Spinal cord (tissue), 10 donors: Measurements from ENCODE around the gene USP17L5. TPM values are rescaled to one million over a fixed set of nuclear protein-coding genes. Genes with fewer than 3 reads are reported as not detected.
"Not testable (repeated sequence)": the region's sequence is repeated elsewhere in the genome, so short reads cannot be mapped to it uniquely, and the experiment has no call there.

Experiments used
- DNase-seq, 6 donors: peaks; one replicate each; pipeline versions ENCODE4 v3.0.0 to v3.0.0-alpha.2; 2013 to 2015; ENCODE audit warnings: low spot score in 6 of 6, low read depth in 4 of 6
- H3K27ac ChIP-seq: one replicate; pipeline ENCODE4 v1.5.1; 2013; ENCODE audit warnings: low read depth, low read length, control low read depth
- H3K27me3 ChIP-seq: one replicate; pipeline ENCODE4 v1.6.1; 2013; ENCODE audit warnings: low read length; ENCODE audit not compliant: control insufficient read depth, insufficient read depth
- H3K36me3 ChIP-seq: one replicate; pipeline ENCODE4 v1.6.1; 2013; ENCODE audit warnings: low read length; ENCODE audit not compliant: control insufficient read depth, insufficient read depth
- H3K4me1 ChIP-seq: one replicate; pipeline ENCODE4 v1.6.1; 2013; ENCODE audit warnings: low read length; ENCODE audit not compliant: control insufficient read depth, insufficient read depth
- H3K4me3 ChIP-seq: one replicate; pipeline ENCODE4 v1.5.1; 2013; ENCODE audit warnings: low read depth, low read length, control low read depth
- H3K9me3 ChIP-seq: one replicate; pipeline ENCODE4 v1.6.1; 2013; ENCODE audit warnings: low read length; ENCODE audit not compliant: control insufficient read depth, insufficient read depth
- WGBS: methylation state at CpG from one replicate; pipeline ENCODE4 v1.1.5; 2013; ENCODE audit warnings: missing lambda C conversion rate; ENCODE audit not compliant: insufficient coverage; 5-methylcytosine and 5-hydroxymethylcytosine counted together
- polyA plus RNA-seq, 2 donors: library from polyadenylated mRNA; unstranded; fragments of 120-200 nt; gene quantifications; one replicate each; pipeline ENCODE4 v1.2.1, GENCODE V29; 2013; ENCODE audit not compliant: insufficient read length in 2 of 2
- total RNA-seq, 2 donors: library from RNA; depleted of rRNA in 1 of 2; stranded (reverse); fragments of 120-200 nt in 1 of 2; fragments of >200 nt in 1 of 2; gene quantifications; one replicate each; pipeline versions ENCODE4 v1.2.3 to v1.2.4, GENCODE V29; 2013 to 2014
- donor health status: healthy.

USP17L5 gene
- total and polyA plus RNA-seq, 4 donors: not detected

- H3K4me3 ChIP-seq, DNase-seq, H3K27ac ChIP-seq, H3K9me3 ChIP-seq, H3K27me3 ChIP-seq, H3K36me3 ChIP-seq, H3K4me1 ChIP-seq: not testable (repeated sequence)
- no CpG with 5 or more reads among the region's 15 CpGs for WGBS
These were observed 23.6 kb downstream of the USP17L5 start, which contains the start of gene USP17L30 for GRCh38 chr4:9362829-9363228. Gene USP17L30, plus strand, starts transcription at chr4:9363129. Its CDS starts 0 bp downstream, at chr4:9363129.

GRCh38 chr4:9379881-9380280 is 40.7 kb downstream of the USP17L5 start:
- 100% methylated on average over 1 of the region's 1 CpG for WGBS
- DNase-seq, H3K36me3 ChIP-seq, H3K27ac ChIP-seq, H3K4me1 ChIP-seq, H3K9me3 ChIP-seq, H3K4me3 ChIP-seq, H3K27me3 ChIP-seq: not testable (repeated sequence)

GRCh38 chr4:9381012-9381534 is 41.9 kb downstream of the USP17L5 start:
- not testable (repeated sequence) for H3K27ac ChIP-seq, H3K4me1 ChIP-seq, H3K9me3 ChIP-seq, H3K27me3 ChIP-seq, H3K36me3 ChIP-seq
- WGBS: 66% methylated on average over 15 of the region's 36 CpGs
- peak overlapping the region; percentile 16 for H3K4me3 ChIP-seq
- peak in 2 of 6 donors; percentile 2 to 17 for DNase-seq

GRCh38 chr4:9384126-9384525 is 44.9 kb downstream of the USP17L5 start:
- no peaks in the 10 kb centered on the region for H3K36me3 ChIP-seq
- no peak overlapping the region for H3K27ac ChIP-seq
- no peaks in the 10 kb centered on the region for H3K27me3 ChIP-seq
- H3K4me3 ChIP-seq: no peak overlapping the region
- H3K4me1 ChIP-seq: peaks cover 5% of the 10 kb centered on the region
- 40% methylated on average over 1 of the region's 1 CpG for WGBS
- DNase-seq: no peak
- H3K9me3 ChIP-seq: no peaks in the 10 kb centered on the region

- not testable (repeated sequence) for H3K4me3 ChIP-seq, H3K36me3 ChIP-seq, H3K27me3 ChIP-seq, H3K9me3 ChIP-seq, H3K4me1 ChIP-seq, H3K27ac ChIP-seq, DNase-seq
- no CpG with 5 or more reads among the region's 2 CpGs for WGBS
These were observed 49.8 kb downstream of the USP17L5 start for GRCh38 chr4:9389001-9389400.

Other genes with a start within 250 kb of the USP17L5 start
- not detected for gene FAM90A26, start 169.0 kb upstream of the USP17L5 start, total RNA-seq
- under 1 TPM in 1 of 2 donors, not detected in 1; 0.20 TPM for gene FAM90A26, start 169.0 kb upstream of the USP17L5 start, polyA plus RNA-seq
- not detected for gene USP17L10, start 128.7 kb upstream of the USP17L5 start, total RNA-seq
- not detected for gene USP17L10, start 128.7 kb upstream of the USP17L5 start, polyA plus RNA-seq
- not detected for gene USP17L11, start 124.0 kb upstream of the USP17L5 start, total RNA-seq
- not detected for gene USP17L11, start 124.0 kb upstream of the USP17L5 start, polyA plus RNA-seq
- not detected for gene USP17L12, start 119.3 kb upstream of the USP17L5 start, total RNA-seq
- gene USP17L12, start 119.3 kb upstream of the USP17L5 start, polyA plus RNA-seq: not detected
- gene USP17L13, start 114.5 kb upstream of the USP17L5 start, total RNA-seq: not detected
- not detected for gene USP17L13, start 114.5 kb upstream of the USP17L5 start, polyA plus RNA-seq
- not detected for gene USP17L15, start 105.0 kb upstream of the USP17L5 start, total RNA-seq
- gene USP17L15, start 105.0 kb upstream of the USP17L5 start, polyA plus RNA-seq: not detected
- not detected for gene USP17L17, start 95.5 kb upstream of the USP17L5 start, total RNA-seq
- not detected for gene USP17L17, start 95.5 kb upstream of the USP17L5 start, polyA plus RNA-seq
- gene USP17L18, start 90.8 kb upstream of the USP17L5 start, total RNA-seq: not detected
- not detected for gene USP17L18, start 90.8 kb upstream of the USP17L5 start, polyA plus RNA-seq
- gene USP17L19, start 86.0 kb upstream of the USP17L5 start, total RNA-seq: not detected
- not detected for gene USP17L19, start 86.0 kb upstream of the USP17L5 start, polyA plus RNA-seq
- gene USP17L20, start 81.3 kb upstream of the USP17L5 start, total RNA-seq: not detected
- gene USP17L20, start 81.3 kb upstream of the USP17L5 start, polyA plus RNA-seq: not detected
- not detected for gene USP17L21, start 76.5 kb upstream of the USP17L5 start, total RNA-seq
- gene USP17L21, start 76.5 kb upstream of the USP17L5 start, polyA plus RNA-seq: not detected
- not detected for gene USP17L22, start 71.8 kb upstream of the USP17L5 start, total RNA-seq
- gene USP17L22, start 71.8 kb upstream of the USP17L5 start, polyA plus RNA-seq: not detected
- gene USP17L24, start 14.2 kb upstream of the USP17L5 start, total RNA-seq: not detected
- not detected for gene USP17L24, start 14.2 kb upstream of the USP17L5 start, polyA plus RNA-seq
- gene USP17L25, start 9.5 kb upstream of the USP17L5 start, total RNA-seq: not detected
- not detected for gene USP17L25, start 9.5 kb upstream of the USP17L5 start, polyA plus RNA-seq
- not detected for gene USP17L26, start 4.7 kb upstream of the USP17L5 start, total RNA-seq
- gene USP17L26, start 4.7 kb upstream of the USP17L5 start, polyA plus RNA-seq: not detected
- gene USP17L27, start 4.7 kb downstream of the USP17L5 start, total RNA-seq: not detected
- gene USP17L27, start 4.7 kb downstream of the USP17L5 start, polyA plus RNA-seq: not detected
- not detected for gene USP17L28, start 9.5 kb downstream of the USP17L5 start, total RNA-seq
- not detected for gene USP17L28, start 9.5 kb downstream of the USP17L5 start, polyA plus RNA-seq
- gene USP17L29, start 14.2 kb downstream of the USP17L5 start, total RNA-seq: not detected
- not detected for gene USP17L29, start 14.2 kb downstream of the USP17L5 start, polyA plus RNA-seq
- gene USP17L30, start 23.7 kb downstream of the USP17L5 start, total RNA-seq: not detected
- not detected for gene USP17L30, start 23.7 kb downstream of the USP17L5 start, polyA plus RNA-seq
- gene DEFB131A, start 105.0 kb downstream of the USP17L5 start, total RNA-seq: not detected
- gene DEFB131A, start 105.0 kb downstream of the USP17L5 start, polyA plus RNA-seq: not detected